Endothelial cell of umbilical vein (primary cell): ENCODE data around the gene MINK1.

Experiments used
- CTCF ChIP-seq, 2 donors: IDR thresholded peaks; 1 replicate in 1 of 2; 2 replicates in 1 of 2; pipeline ENCODE4 v1.5.1; 2011; ENCODE audit warnings: low read length in 2 of 2, mild to moderate bottlenecking in 2 of 2, moderate library complexity in 2 of 2, control low read depth in 1 of 2, inconsistent platforms in 1 of 2, low read depth in 1 of 2; ENCODE audit not compliant: insufficient read depth in 1 of 2; ENCODE audit errors: extremely low read depth in 1 of 2
- EZH2 ChIP-seq: IDR thresholded peaks from 2 replicates; pipeline ENCODE4 v1.6.1; 2012; ENCODE audit warnings: borderline replicate concordance, low read depth, mild to moderate bottlenecking, moderate library complexity, low read length, inconsistent platforms; ENCODE audit not compliant: severe bottlenecking
- FOS ChIP-seq: IDR thresholded peaks from 2 replicates; pipeline ENCODE4 v1.6.1; 2011; ENCODE audit warnings: mild to moderate bottlenecking, low read length, moderate library complexity, borderline replicate concordance; ENCODE audit not compliant: insufficient read depth
- JUN ChIP-seq: IDR thresholded peaks from 2 replicates; pipeline ENCODE4 v1.6.1; 2011; ENCODE audit warnings: borderline replicate concordance, low read depth; ENCODE audit not compliant: insufficient read length, insufficient read depth
- MAX ChIP-seq: IDR thresholded peaks from 2 replicates; pipeline ENCODE4 v1.6.1; 2011; ENCODE audit not compliant: insufficient read depth, insufficient read length
- MYC ChIP-seq: IDR thresholded peaks from one replicate; pipeline ENCODE4 v1.6.1; 2011; ENCODE audit warnings: mild to moderate bottlenecking, low read depth, low read length
- POLR2A ChIP-seq: IDR thresholded peaks from 2 replicates; pipeline ENCODE4 v1.6.1; 2012; ENCODE audit warnings: low read depth, mild to moderate bottlenecking, control low read depth, low read length
- POLR2AphosphoS5 ChIP-seq: IDR thresholded peaks from 2 replicates; pipeline ENCODE4 v1.6.1; 2012; ENCODE audit warnings: low read depth, mild to moderate bottlenecking, control low read depth, low read length, moderate library complexity; ENCODE audit not compliant: insufficient read depth

- TF ChIP-seq CTCF (IDR thresholded peaks at IDR 0.05; ENCODE audit: extremely low read depth in 1 of 2, insufficient read depth in 1 of 2, low read depth in 1 of 2, low read length in 2 of 2) = no peak
- no peak for TF ChIP-seq EZH2
- no peak for TF ChIP-seq MAX
- no peak for TF ChIP-seq POLR2A
- no peak for TF ChIP-seq MYC
- no peak for TF ChIP-seq POLR2AphosphoS5
- TF ChIP-seq JUN = no peak
- TF ChIP-seq FOS = no peak
These were observed 95.7 kb downstream of the MINK1 start for GRCh38 chr17:4928881-4929280.
